ENCODE results near the gene COPS3.

The COPS3 gene

DNA sequence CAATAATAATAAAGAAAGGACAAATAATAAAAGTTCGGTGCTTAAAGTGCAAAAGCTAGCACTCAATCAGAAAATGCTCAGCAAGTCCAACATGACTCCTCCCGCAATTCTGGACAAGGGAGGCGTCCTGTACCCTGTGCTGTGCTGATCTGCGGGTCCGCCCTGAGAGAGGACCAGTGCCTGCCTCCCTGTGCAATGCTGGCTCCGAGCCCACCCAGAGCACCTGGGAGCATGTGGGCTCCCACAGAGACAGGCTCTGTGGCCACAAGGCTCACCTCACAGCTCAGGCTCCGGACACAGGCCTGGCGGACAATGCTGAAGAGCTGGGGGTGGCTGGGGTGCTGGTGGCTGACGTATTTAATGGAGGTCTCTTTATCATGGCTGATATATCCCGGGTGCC is 55.1 kb downstream of the COPS3 start:
- TF ChIP-seq CTCF (IDR thresholded peaks at IDR 0.05; ENCODE audit: borderline replicate concordance, insufficient read depth, low read depth, low read length) = no peak
- H3K4me3 ChIP-seq (ENCODE audit: low read depth, low read length) = no peak overlapping the region

DNA sequence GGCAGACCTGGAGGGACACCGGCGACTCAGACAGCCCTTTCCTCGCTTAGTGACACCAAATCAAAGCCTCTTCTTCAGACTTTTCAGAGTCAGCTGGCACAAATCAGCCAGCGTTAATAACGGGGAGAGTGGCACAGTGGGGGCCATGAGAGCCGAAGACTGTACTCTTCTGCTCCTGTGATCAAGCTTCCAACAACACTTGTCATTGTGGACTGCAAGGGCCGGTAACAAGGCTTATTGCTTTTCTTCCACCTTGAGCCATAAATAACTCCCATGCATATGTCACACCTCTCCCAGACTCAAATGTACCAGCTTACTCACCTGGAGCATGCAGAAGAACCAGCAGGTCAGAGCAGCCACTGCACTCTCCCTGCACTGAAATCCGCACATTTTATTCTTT is 56.9 kb downstream of the COPS3 start:
- TF ChIP-seq CTCF (IDR thresholded peaks at IDR 0.05; ENCODE audit: borderline replicate concordance, insufficient read depth, low read depth, low read length) = no peak
- no peak overlapping the region for H3K4me3 ChIP-seq (ENCODE audit: low read depth, low read length)

DNA sequence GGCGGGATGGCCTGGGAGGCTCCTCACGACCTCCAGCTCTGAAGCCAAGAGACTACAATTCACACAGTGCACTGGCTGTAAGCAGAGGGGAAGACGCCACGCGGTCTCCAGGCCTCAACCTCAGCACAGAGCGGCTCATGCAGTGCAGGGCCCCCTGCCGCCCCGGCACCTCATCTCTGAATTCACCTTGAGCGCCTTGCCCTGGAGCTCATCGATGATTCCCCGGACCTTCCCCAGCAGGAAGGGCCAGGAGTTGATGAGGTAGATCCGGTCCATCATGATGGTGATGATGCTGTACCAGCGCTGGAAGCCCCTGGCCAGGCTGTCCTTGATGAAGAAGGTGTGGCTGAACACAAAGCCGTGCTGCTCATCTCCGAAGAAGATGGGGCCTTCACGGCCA is 57.3 kb downstream of the COPS3 start:
- no peak for TF ChIP-seq CTCF (IDR thresholded peaks at IDR 0.05; ENCODE audit: borderline replicate concordance, insufficient read depth, low read depth, low read length)
- no peak overlapping the region for H3K4me3 ChIP-seq (ENCODE audit: low read depth, low read length)

DNA sequence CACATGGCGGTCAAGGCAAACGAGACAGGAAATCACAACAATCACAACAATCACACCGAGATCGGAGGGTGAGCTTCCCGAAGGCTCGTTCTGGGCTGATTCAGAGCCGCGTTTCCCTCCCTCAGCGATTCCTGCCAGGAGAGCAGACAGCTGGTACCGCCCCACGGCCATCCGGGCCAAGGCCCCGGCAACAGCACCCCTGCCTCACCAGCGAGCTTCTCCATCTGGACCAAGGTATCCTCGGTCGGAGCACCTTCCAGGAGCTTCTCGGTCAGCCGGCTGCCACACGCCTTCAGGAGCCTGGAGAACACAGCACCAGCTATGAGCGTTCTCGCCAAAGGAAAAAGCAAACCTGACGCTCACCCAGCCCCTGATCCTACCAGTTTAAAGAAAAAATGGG is 59.7 kb downstream of the COPS3 start:
- no peak overlapping the region for H3K4me3 ChIP-seq (ENCODE audit: low read depth, low read length)
- no peak for TF ChIP-seq CTCF (IDR thresholded peaks at IDR 0.05; ENCODE audit: borderline replicate concordance, insufficient read depth, low read depth, low read length)

GRCh38 chr17:17220529-17220928 is 60.5 kb downstream of the COPS3 start:
- H3K4me3 ChIP-seq (ENCODE audit: low read depth, low read length) = no peak overlapping the region
- TF ChIP-seq CTCF (IDR thresholded peaks at IDR 0.05; ENCODE audit: borderline replicate concordance, insufficient read depth, low read depth, low read length) = no peak

GRCh38 chr17:17217995-17218394 is 63.1 kb downstream of the COPS3 start:
- no peak for TF ChIP-seq CTCF (IDR thresholded peaks at IDR 0.05; ENCODE audit: borderline replicate concordance, insufficient read depth, low read depth, low read length)
- H3K4me3 ChIP-seq (ENCODE audit: low read depth, low read length) = no peak overlapping the region

GRCh38 chr17:17216776-17217175 is 64.3 kb downstream of the COPS3 start:
- H3K4me3 ChIP-seq (ENCODE audit: low read depth, low read length) = no peak overlapping the region
- TF ChIP-seq CTCF (IDR thresholded peaks at IDR 0.05; ENCODE audit: borderline replicate concordance, insufficient read depth, low read depth, low read length) = no peak

All from GM12875 (cell line).